Lower leg skin (tissue), 3 donors: ENCODE measurements around the gene SLC25A22.

ENCODE experiments used
- POLR2A ChIP-seq, 2 donors: fragments of 450-650 bp; IDR thresholded peaks; one replicate each; pipeline ENCODE4 v1.6.1; 2016 to 2017; ENCODE audit warnings: antibody characterized with exemption in 2 of 2, mild to moderate bottlenecking in 1 of 2, moderate library complexity in 1 of 2
- TF ChIP-seq, protein P1 (sequence below), 3 donors: fragments of 450-650 bp; IDR thresholded peaks; one replicate each; pipeline ENCODE4 v1.5.1; 2016; ENCODE audit warnings: antibody characterized with exemption in 3 of 3, mild to moderate bottlenecking in 3 of 3, moderate library complexity in 2 of 3

DNA sequence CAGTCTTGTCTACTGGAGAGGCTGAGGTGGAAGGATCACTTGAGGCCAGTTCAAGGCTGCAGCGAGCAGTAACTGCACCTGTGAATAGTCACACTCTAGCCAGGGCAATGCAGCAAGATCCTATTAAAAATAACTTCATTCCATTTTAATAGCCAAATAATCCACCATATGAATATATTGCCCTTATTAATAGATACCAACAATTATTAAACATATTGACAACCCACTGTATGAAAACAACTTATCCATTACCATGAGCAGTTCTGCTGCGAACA, 31.2 kb downstream of the SLC25A22 start:
- TF ChIP-seq, protein P1, sequence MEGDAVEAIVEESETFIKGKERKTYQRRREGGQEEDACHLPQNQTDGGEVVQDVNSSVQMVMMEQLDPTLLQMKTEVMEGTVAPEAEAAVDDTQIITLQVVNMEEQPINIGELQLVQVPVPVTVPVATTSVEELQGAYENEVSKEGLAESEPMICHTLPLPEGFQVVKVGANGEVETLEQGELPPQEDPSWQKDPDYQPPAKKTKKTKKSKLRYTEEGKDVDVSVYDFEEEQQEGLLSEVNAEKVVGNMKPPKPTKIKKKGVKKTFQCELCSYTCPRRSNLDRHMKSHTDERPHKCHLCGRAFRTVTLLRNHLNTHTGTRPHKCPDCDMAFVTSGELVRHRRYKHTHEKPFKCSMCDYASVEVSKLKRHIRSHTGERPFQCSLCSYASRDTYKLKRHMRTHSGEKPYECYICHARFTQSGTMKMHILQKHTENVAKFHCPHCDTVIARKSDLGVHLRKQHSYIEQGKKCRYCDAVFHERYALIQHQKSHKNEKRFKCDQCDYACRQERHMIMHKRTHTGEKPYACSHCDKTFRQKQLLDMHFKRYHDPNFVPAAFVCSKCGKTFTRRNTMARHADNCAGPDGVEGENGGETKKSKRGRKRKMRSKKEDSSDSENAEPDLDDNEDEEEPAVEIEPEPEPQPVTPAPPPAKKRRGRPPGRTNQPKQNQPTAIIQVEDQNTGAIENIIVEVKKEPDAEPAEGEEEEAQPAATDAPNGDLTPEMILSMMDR (IDR thresholded peaks at IDR 0.05): no peak
- no peak for TF ChIP-seq POLR2A (IDR thresholded peaks at IDR 0.05)
